Endothelial cell of umbilical vein (primary cell): ENCODE data around the gene RSF1. TPM values are rescaled to one million over a fixed set of nuclear protein-coding genes. Genes with fewer than 3 reads are reported as not detected.

Source experiments
- BruUV-seq: library from RNA; stranded (reverse); fragments of 400-500 nt; replicated peaks from 2 replicates; lab custom pipeline; 2021; lab: Mats Ljungman, UMichigan
- CTCF ChIA-PET: fragments of 300-600, 350-600 bp; sonication (Branson Sonifier 250); formaldehyde crosslinking; loops from one replicate; lab custom pipeline; 2021; ENCODE audit warnings: antibody characterized with exemption, inconsistent platforms; lab: Charles Lee
- POLR2A ChIA-PET: fragments of 300-600, 350-600 bp; sonication (Branson Sonifier 250); formaldehyde crosslinking; loops from one replicate; lab custom pipeline; 2021; ENCODE audit warnings: antibody characterized with exemption, inconsistent platforms; lab: Charles Lee
- DNase-seq: peaks from one replicate; pipeline ENCODE4 v3.0.0-alpha.2; 2011; ENCODE audit warnings: low read depth, low spot score
- FAIRE-seq: peaks from 2 replicates; lab custom pipeline; 2011; peaks lifted over from hg19 to GRCh38; lab: Jason Lieb, UNC
- H2AFZ ChIP-seq: 2 replicates; pipeline ENCODE4 v1.6.0; 2012; ENCODE audit warnings: low read depth, low read length, control low read depth, inconsistent platforms
- H3K27ac ChIP-seq: 2 replicates; pipeline ENCODE4 v1.5.1; 2011; ENCODE audit warnings: low read depth, mild to moderate bottlenecking, control low read depth, low read length, moderate library complexity; ENCODE audit not compliant: insufficient read depth
- H3K27me3 ChIP-seq, 2 experiments: 2 replicates each; pipeline versions ENCODE4 v1.6.0 to v1.6.1; 2011; ENCODE audit warnings: low read length in 2 of 2, mixed read lengths in 1 of 2; ENCODE audit not compliant: control insufficient read depth in 2 of 2, insufficient read depth in 2 of 2
- H3K36me3 ChIP-seq, 2 experiments: 2 replicates in 1 of 2; 3 replicates in 1 of 2; pipeline ENCODE4 v1.5.1; 2011; ENCODE audit warnings: low read length in 2 of 2, mild to moderate bottlenecking in 1 of 2, moderate library complexity in 1 of 2; ENCODE audit not compliant: control insufficient read depth in 2 of 2, insufficient read depth in 2 of 2; ENCODE audit errors: extremely low read depth in 1 of 2
- H3K4me1 ChIP-seq: 3 replicates; pipeline ENCODE4 v1.5.1; 2011; ENCODE audit warnings: mild to moderate bottlenecking, low read length; ENCODE audit not compliant: control insufficient read depth, insufficient read depth; ENCODE audit errors: extremely low read depth
- H3K4me2 ChIP-seq: 2 replicates; pipeline ENCODE4 v1.6.1; 2011; ENCODE audit warnings: low read length, control low read depth, mixed read lengths; ENCODE audit not compliant: insufficient read depth
- H3K4me3 ChIP-seq, 3 experiments: fragments of 200-600 bp in 1 of 3; sonication (generic), shearing (Covaris generic) in 1 of 3; replicated peaks in 1 of 3; 2 replicates each; pipeline ENCODE4 v1.5.1; 2011 to 2016; ENCODE audit warnings: control low read depth in 3 of 3, low read length in 3 of 3, mild to moderate bottlenecking in 2 of 3, inconsistent platforms in 1 of 3, low read depth in 1 of 3, moderate library complexity in 1 of 3; ENCODE audit not compliant: insufficient read depth in 1 of 3
- H3K79me2 ChIP-seq: 2 replicates; pipeline ENCODE4 v1.6.0; 2012; ENCODE audit warnings: low read length, inconsistent platforms; ENCODE audit not compliant: control insufficient read depth, insufficient read depth
- H3K9ac ChIP-seq: replicated peaks from 2 replicates; pipeline ENCODE3; 2011; ENCODE audit warnings: low read length, control low read depth; ENCODE audit not compliant: insufficient read depth; ENCODE audit errors: extremely low read depth
- H3K9me1 ChIP-seq: replicated peaks from 3 replicates; pipeline ENCODE4 v1.6.0; 2011; ENCODE audit warnings: mild to moderate bottlenecking, low read length; ENCODE audit not compliant: control insufficient read depth, insufficient read depth; ENCODE audit errors: extremely low read depth
- H3K9me3 ChIP-seq: replicated peaks from 2 replicates; pipeline ENCODE4 v1.5.1; 2012; ENCODE audit warnings: low read length, inconsistent platforms; ENCODE audit not compliant: control insufficient read depth, insufficient read depth
- H4K20me1 ChIP-seq: replicated peaks from 2 replicates; pipeline ENCODE3; 2011; ENCODE audit warnings: mild to moderate bottlenecking, low read length; ENCODE audit not compliant: control insufficient read depth, insufficient read depth; ENCODE audit errors: extremely low read depth
- EZH2 ChIP-seq: IDR thresholded peaks from 2 replicates; pipeline ENCODE4 v1.6.1; 2012; ENCODE audit warnings: borderline replicate concordance, low read depth, mild to moderate bottlenecking, moderate library complexity, low read length, inconsistent platforms; ENCODE audit not compliant: severe bottlenecking
- FOS ChIP-seq: IDR thresholded peaks from 2 replicates; pipeline ENCODE4 v1.6.1; 2011; ENCODE audit warnings: mild to moderate bottlenecking, low read length, moderate library complexity, borderline replicate concordance; ENCODE audit not compliant: insufficient read depth
- GATA2 ChIP-seq: IDR thresholded peaks from 2 replicates; pipeline ENCODE4 v1.7.0; 2011; ENCODE audit warnings: low read depth, mild to moderate bottlenecking, moderate library complexity, mixed read lengths, low read length; ENCODE audit not compliant: insufficient read length, insufficient read depth
- JUN ChIP-seq: IDR thresholded peaks from 2 replicates; pipeline ENCODE4 v1.6.1; 2011; ENCODE audit warnings: borderline replicate concordance, low read depth; ENCODE audit not compliant: insufficient read length, insufficient read depth
- MYC ChIP-seq: IDR thresholded peaks from one replicate; pipeline ENCODE4 v1.6.1; 2011; ENCODE audit warnings: mild to moderate bottlenecking, low read depth, low read length
- POLR2A ChIP-seq: IDR thresholded peaks from 2 replicates; pipeline ENCODE4 v1.6.1; 2012; ENCODE audit warnings: low read depth, mild to moderate bottlenecking, control low read depth, low read length
- POLR2AphosphoS5 ChIP-seq: IDR thresholded peaks from 2 replicates; pipeline ENCODE4 v1.6.1; 2012; ENCODE audit warnings: low read depth, mild to moderate bottlenecking, control low read depth, low read length, moderate library complexity; ENCODE audit not compliant: insufficient read depth
- dilution Hi-C: fragments of 300-500 bp; cut with MboI; formaldehyde crosslinking; loops from one replicate; pipeline ENCODE4 v1.15.0; 2019; ENCODE audit warnings: low sequenced_read_pairs; ENCODE audit not compliant: extremely low pct_ligation_motif_present
- intact Hi-C: fragments of 100-400 bp; cut with micrococcal nuclease; formaldehyde crosslinking; loops from one replicate; pipeline ENCODE4 v1.10.0; 2022
- polyA plus RNA-seq, 4 experiments: library from polyadenylated mRNA; depleted of rRNA in 3 of 4; stranded (reverse) in 3 of 4; unstranded in 1 of 4; fragments of >200 nt; gene quantifications; 2 replicates each; pipeline versions ENCODE4 v1.2.1 to v1.2.3, GENCODE V29; 2011 to 2012; ENCODE audit warnings: missing spikeins in 1 of 4
- total RNA-seq: library from RNA; stranded (reverse); gene quantifications from 2 replicates; pipeline ENCODE4 v1.2.3, GENCODE V29; 2021
- TF ChIP-seq, protein P1 (sequence below), 2 donors: IDR thresholded peaks; 1 replicate in 1 of 2; 2 replicates in 1 of 2; pipeline ENCODE4 v1.5.1; 2011; ENCODE audit warnings: low read length in 2 of 2, mild to moderate bottlenecking in 2 of 2, moderate library complexity in 2 of 2, control low read depth in 1 of 2, inconsistent platforms in 1 of 2, low read depth in 1 of 2; ENCODE audit not compliant: insufficient read depth in 1 of 2; ENCODE audit errors: extremely low read depth in 1 of 2
- TF ChIP-seq, protein P2 (sequence below): IDR thresholded peaks from 2 replicates; pipeline ENCODE4 v1.6.1; 2011; ENCODE audit not compliant: insufficient read depth, insufficient read length

RSF1 gene
- total and polyA plus RNA-seq, 2 donors (not counting 3 experiments of a cell fraction or from before 2014, with no cell fraction given), result 10.0 to 55.1 TPM

DNA sequence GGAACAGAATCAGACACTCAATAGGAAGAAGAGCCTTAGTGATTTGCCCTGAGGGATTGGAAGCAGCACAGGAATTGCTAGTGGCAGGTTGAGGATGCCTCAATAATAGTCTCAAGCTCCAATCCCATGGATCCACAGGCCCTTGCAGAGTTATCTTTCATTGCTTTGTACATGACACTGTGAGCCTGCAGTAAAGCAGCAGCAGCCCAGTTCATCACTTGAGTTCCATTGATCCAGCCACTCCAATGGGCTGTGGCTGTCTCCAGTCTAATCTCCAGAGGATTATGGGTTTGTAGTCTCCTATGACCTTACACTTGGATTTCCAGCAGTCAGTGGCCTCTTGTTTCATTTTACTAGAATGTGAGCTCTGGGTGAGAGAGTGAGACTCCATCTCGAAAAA is 45.8 kb upstream of the RSF1 start:
- no peaks in the 10 kb centered on the region for H3K4me1 ChIP-seq
- no peaks in the 10 kb centered on the region for H3K9me3 ChIP-seq
- H3K79me2 ChIP-seq, result no peaks in the 10 kb centered on the region
- no peak overlapping the region for H3K27ac ChIP-seq
- H3K4me3 ChIP-seq, result no peak overlapping the region
- H3K9me1 ChIP-seq, result no peaks in the 10 kb centered on the region
- DNase-seq (no peak), FAIRE-seq (no peak)
- ChIA-PET CTCF (no interaction called here), POLR2A (no interaction called here)
- H4K20me1 ChIP-seq, result no peaks in the 10 kb centered on the region
- H3K4me2 ChIP-seq, result no peak overlapping the region
- no peak overlapping the region for H2AFZ ChIP-seq
- TF ChIP-seq, protein P1, sequence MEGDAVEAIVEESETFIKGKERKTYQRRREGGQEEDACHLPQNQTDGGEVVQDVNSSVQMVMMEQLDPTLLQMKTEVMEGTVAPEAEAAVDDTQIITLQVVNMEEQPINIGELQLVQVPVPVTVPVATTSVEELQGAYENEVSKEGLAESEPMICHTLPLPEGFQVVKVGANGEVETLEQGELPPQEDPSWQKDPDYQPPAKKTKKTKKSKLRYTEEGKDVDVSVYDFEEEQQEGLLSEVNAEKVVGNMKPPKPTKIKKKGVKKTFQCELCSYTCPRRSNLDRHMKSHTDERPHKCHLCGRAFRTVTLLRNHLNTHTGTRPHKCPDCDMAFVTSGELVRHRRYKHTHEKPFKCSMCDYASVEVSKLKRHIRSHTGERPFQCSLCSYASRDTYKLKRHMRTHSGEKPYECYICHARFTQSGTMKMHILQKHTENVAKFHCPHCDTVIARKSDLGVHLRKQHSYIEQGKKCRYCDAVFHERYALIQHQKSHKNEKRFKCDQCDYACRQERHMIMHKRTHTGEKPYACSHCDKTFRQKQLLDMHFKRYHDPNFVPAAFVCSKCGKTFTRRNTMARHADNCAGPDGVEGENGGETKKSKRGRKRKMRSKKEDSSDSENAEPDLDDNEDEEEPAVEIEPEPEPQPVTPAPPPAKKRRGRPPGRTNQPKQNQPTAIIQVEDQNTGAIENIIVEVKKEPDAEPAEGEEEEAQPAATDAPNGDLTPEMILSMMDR (IDR thresholded peaks at IDR 0.05; ENCODE audit: extremely low read depth in 1 of 2, insufficient read depth in 1 of 2, low read depth in 1 of 2, low read length in 2 of 2), result no peak
- TF ChIP-seq GATA2 (no peak), POLR2A (no peak), MYC (no peak), JUN (no peak), POLR2AphosphoS5 (no peak), FOS (no peak), EZH2 (no peak)
- TF ChIP-seq, protein P2, sequence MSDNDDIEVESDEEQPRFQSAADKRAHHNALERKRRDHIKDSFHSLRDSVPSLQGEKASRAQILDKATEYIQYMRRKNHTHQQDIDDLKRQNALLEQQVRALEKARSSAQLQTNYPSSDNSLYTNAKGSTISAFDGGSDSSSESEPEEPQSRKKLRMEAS, result no peak
- H3K27me3 ChIP-seq, result no peaks in the 10 kb centered on the region
- no TSS peak for BruUV-seq
- peaks cover 0 to 2% of the 10 kb centered on the region in 2 experiments for H3K36me3 ChIP-seq
- H3K9ac ChIP-seq, result no peak overlapping the region
- intact Hi-C loops, result no loop called here
- dilution Hi-C loops, result no loop called here
